Measurements from ENCODE around the gene FKBP2. TPM values are rescaled to one million over a fixed set of nuclear protein-coding genes. Genes with fewer than 3 reads are reported as not detected.
A peak's percentile ranks its signal among the peaks of the same experiment; 100 is the strongest.

The FKBP2 gene
- polyA plus RNA-seq, 1 donor (not counting 4 experiments of a cell fraction or from before 2014, with no cell fraction given): 40.3 TPM

DNA sequence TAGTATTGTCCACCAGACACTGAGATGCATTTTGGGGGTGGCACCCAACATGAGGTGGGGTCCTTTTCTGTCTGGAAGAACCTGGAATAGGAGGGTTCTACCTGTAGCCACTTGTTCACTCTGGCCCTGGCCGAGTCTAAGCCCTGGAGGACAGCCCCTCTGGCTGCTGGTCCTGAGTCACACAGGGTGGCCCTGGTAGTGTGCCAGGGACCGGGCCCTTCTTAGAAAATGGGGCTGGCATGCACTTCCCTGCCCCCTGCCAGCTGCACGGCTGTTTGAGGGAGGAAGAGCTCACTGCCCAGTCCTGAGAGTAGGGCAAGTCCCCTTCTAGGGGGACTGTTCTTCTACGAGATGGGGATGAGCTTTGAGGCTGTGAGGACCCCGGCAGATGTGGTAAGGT, 12.6 kb downstream of the FKBP2 start:
- TF ChIP-seq, protein P1, sequence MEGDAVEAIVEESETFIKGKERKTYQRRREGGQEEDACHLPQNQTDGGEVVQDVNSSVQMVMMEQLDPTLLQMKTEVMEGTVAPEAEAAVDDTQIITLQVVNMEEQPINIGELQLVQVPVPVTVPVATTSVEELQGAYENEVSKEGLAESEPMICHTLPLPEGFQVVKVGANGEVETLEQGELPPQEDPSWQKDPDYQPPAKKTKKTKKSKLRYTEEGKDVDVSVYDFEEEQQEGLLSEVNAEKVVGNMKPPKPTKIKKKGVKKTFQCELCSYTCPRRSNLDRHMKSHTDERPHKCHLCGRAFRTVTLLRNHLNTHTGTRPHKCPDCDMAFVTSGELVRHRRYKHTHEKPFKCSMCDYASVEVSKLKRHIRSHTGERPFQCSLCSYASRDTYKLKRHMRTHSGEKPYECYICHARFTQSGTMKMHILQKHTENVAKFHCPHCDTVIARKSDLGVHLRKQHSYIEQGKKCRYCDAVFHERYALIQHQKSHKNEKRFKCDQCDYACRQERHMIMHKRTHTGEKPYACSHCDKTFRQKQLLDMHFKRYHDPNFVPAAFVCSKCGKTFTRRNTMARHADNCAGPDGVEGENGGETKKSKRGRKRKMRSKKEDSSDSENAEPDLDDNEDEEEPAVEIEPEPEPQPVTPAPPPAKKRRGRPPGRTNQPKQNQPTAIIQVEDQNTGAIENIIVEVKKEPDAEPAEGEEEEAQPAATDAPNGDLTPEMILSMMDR (optimal IDR thresholded peaks at IDR 0.05 in 1 of 3, IDR thresholded peaks at IDR 0.05 in 1 of 3, conservative IDR thresholded peaks at IDR 0.05 in 1 of 3; ENCODE audit: extremely low read depth in 1 of 3, insufficient read depth in 2 of 3, low read length in 3 of 3): no peak
- no peak for TF ChIP-seq EZH2 (IDR thresholded peaks at IDR 0.05; ENCODE audit: low read length)
- no peaks in the 10 kb centered on the region for H3K9me1 ChIP-seq (ENCODE audit: control insufficient read depth, extremely low read depth, insufficient read depth, low read length)
- DNase-seq (ENCODE audit: low read depth, low spot score) (no peak), FAIRE-seq (no peak)
- no peak overlapping the region for H2AFZ ChIP-seq (ENCODE audit: control insufficient read depth, low read length)
- H3K4me1 ChIP-seq (ENCODE audit: control insufficient read depth, extremely low read depth, insufficient read depth, low read length): peaks cover 20% of the 10 kb centered on the region
- no peaks in the 10 kb centered on the region for H3K27me3 ChIP-seq (ENCODE audit: control insufficient read depth, extremely low read depth, insufficient read depth, low read length)
- dilution Hi-C loops (cut with MboI; ENCODE audit: extremely low pct_ligation_motif_present, low sequenced_read_pairs): no loop called here
- H3K9me3 ChIP-seq (ENCODE audit: control insufficient read depth, low read depth, low read length): no peaks in the 10 kb centered on the region
- peaks cover 41% of the 10 kb centered on the region for H3K79me2 ChIP-seq (ENCODE audit: control insufficient read depth, insufficient read depth, low read length)
- peak overlapping the region; percentile 87 for H3K4me2 ChIP-seq (ENCODE audit: control insufficient read depth, extremely low read depth, insufficient read depth, low read depth, low read length)
- peaks cover 22 to 32% of the 10 kb centered on the region in 2 experiments for H3K36me3 ChIP-seq (ENCODE audit: control insufficient read depth in 2 of 2, extremely low read depth in 1 of 2, insufficient read depth in 2 of 2, low read length in 2 of 2)
- peaks cover 8% of the 10 kb centered on the region for H4K20me1 ChIP-seq (ENCODE audit: control insufficient read depth, extremely low read depth, insufficient read depth, low read length)
- H3K4me3 ChIP-seq (ENCODE audit: control insufficient read depth in 2 of 3, extremely low read depth in 1 of 3, insufficient read depth in 2 of 3, low read depth in 1 of 3, low read length in 3 of 3): peak overlapping the region in 1 of 3 experiments; percentile 96
- no peak overlapping the region for H3K27ac ChIP-seq (ENCODE audit: control insufficient read depth, insufficient read depth, low read length)
- peak overlapping the region; percentile 28 for H3K9ac ChIP-seq (ENCODE audit: control insufficient read depth, extremely low read depth, insufficient read depth, low read length)

DNA sequence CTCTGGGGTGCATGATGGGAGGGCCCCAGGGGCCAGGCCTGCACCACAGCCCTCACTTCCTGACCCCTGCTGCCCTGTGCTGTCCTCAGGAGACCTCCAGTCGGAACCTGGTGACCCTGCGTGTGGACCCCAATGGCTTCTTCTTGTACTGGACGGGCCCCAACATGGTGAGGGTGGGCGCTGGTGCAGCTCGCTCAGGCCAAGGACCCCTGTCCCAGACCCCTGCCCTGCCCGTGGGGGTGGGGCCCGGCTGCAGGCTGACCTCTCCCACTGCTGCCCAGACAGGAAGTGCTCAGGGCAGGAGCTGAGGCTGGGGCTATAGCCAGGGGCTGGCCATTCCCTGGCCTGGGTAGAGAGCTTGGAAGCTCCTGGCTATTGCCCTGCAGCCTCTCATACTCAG, 13.4 kb downstream of the FKBP2 start:
- peaks cover 45% of the 10 kb centered on the region for H3K79me2 ChIP-seq (ENCODE audit: control insufficient read depth, insufficient read depth, low read length)
- no peak overlapping the region for H3K4me2 ChIP-seq (ENCODE audit: control insufficient read depth, extremely low read depth, insufficient read depth, low read depth, low read length)
- no peak for DNase-seq (ENCODE audit: low read depth, low spot score)
- no peaks in the 10 kb centered on the region for H3K9me1 ChIP-seq (ENCODE audit: control insufficient read depth, extremely low read depth, insufficient read depth, low read length)
- dilution Hi-C loops (cut with MboI; ENCODE audit: extremely low pct_ligation_motif_present, low sequenced_read_pairs): no loop called here
- FAIRE-seq: no peak
- H4K20me1 ChIP-seq (ENCODE audit: control insufficient read depth, extremely low read depth, insufficient read depth, low read length): peaks cover 8% of the 10 kb centered on the region
- peaks cover 26 to 41% of the 10 kb centered on the region in 2 experiments for H3K36me3 ChIP-seq (ENCODE audit: control insufficient read depth in 2 of 2, extremely low read depth in 1 of 2, insufficient read depth in 2 of 2, low read length in 2 of 2)
- no peak overlapping the region for H2AFZ ChIP-seq (ENCODE audit: control insufficient read depth, low read length)
- H3K4me1 ChIP-seq (ENCODE audit: control insufficient read depth, extremely low read depth, insufficient read depth, low read length): peaks cover 20% of the 10 kb centered on the region
- H3K4me3 ChIP-seq (ENCODE audit: control insufficient read depth in 2 of 3, extremely low read depth in 1 of 3, insufficient read depth in 2 of 3, low read depth in 1 of 3, low read length in 3 of 3): no peak overlapping the region
- no peaks in the 10 kb centered on the region for H3K27me3 ChIP-seq (ENCODE audit: control insufficient read depth, extremely low read depth, insufficient read depth, low read length)
- H3K9me3 ChIP-seq (ENCODE audit: control insufficient read depth, low read depth, low read length): no peaks in the 10 kb centered on the region
- TF ChIP-seq, protein P1 (optimal IDR thresholded peaks at IDR 0.05 in 1 of 3, IDR thresholded peaks at IDR 0.05 in 1 of 3, conservative IDR thresholded peaks at IDR 0.05 in 1 of 3; ENCODE audit: extremely low read depth in 1 of 3, insufficient read depth in 2 of 3, low read length in 3 of 3): no peak
- no peak for TF ChIP-seq EZH2 (IDR thresholded peaks at IDR 0.05; ENCODE audit: low read length)
- H3K9ac ChIP-seq (ENCODE audit: control insufficient read depth, extremely low read depth, insufficient read depth, low read length): no peak overlapping the region
- no peak overlapping the region for H3K27ac ChIP-seq (ENCODE audit: control insufficient read depth, insufficient read depth, low read length)

All from keratinocyte (primary cell).